Measurements from ENCODE around the gene PRDM5. TPM values are rescaled to one million over a fixed set of nuclear protein-coding genes. Genes with fewer than 3 reads are reported as not detected.

Gene PRDM5
- polyA plus RNA-seq, 1 donor (not counting 4 experiments of a cell fraction or from before 2014, with no cell fraction given) = 3.6 TPM

DNA sequence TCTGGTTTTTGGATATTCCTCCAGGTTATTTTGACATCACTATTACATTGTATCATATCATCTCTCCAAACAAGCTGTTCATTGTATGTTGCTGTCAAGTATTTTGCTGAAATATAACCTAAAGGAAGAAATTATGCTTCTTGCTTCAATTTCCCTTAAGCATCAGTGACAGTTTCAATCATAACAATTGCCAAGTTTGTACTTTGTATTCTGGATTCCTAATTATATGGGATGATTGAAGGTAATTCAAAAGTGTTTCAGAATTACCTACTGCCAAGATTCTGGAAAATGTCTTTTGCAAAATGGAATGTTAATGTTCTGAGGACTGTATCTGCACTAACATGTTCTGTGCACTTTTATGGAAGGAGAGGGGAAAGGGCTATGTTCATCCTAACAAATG lies 228.7 kb downstream of the PRDM5 start:
- FAIRE-seq (no peak), DNase-seq (ENCODE audit: low read depth, low spot score) (no peak)
- no peak overlapping the region for H3K27ac ChIP-seq (ENCODE audit: control insufficient read depth, insufficient read depth, low read length)

DNA sequence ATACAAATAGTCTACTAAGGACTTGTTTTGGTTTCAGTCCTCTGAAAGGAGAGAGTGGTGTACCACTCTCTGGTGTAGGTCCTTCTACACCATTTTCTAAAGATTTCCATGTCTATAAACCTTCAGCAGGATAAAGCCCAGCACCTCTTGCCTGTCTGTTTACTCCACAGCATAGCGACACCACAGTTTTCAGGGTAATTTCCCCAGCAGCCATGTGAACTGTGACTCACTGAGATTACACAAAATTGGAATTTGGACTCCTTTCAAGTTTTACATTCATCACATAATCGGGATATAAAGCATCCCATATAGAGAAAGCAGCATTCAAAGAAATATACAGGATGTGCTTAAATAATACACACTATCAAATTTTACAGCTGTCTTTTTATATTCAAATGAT lies 229.6 kb downstream of the PRDM5 start:
- H3K4me3 ChIP-seq (ENCODE audit: control insufficient read depth in 2 of 3, extremely low read depth in 1 of 3, insufficient read depth in 2 of 3, low read depth in 1 of 3, low read length in 3 of 3) = no peak overlapping the region
- no peaks in the 10 kb centered on the region for H3K79me2 ChIP-seq (ENCODE audit: control insufficient read depth, insufficient read depth, low read length)
- peak; percentile 88 for FAIRE-seq
- no peaks in the 10 kb centered on the region for H3K36me3 ChIP-seq (ENCODE audit: control insufficient read depth in 2 of 2, extremely low read depth in 1 of 2, insufficient read depth in 2 of 2, low read length in 2 of 2)
- dilution Hi-C loops (cut with MboI; ENCODE audit: extremely low pct_ligation_motif_present, low sequenced_read_pairs) = no loop called here
- no peak overlapping the region for H3K9ac ChIP-seq (ENCODE audit: control insufficient read depth, extremely low read depth, insufficient read depth, low read length)
- no peaks in the 10 kb centered on the region for H3K9me1 ChIP-seq (ENCODE audit: control insufficient read depth, extremely low read depth, insufficient read depth, low read length)
- H4K20me1 ChIP-seq (ENCODE audit: control insufficient read depth, extremely low read depth, insufficient read depth, low read length) = no peaks in the 10 kb centered on the region
- H3K27me3 ChIP-seq (ENCODE audit: control insufficient read depth, extremely low read depth, insufficient read depth, low read length) = no peaks in the 10 kb centered on the region
- DNase-seq (ENCODE audit: low read depth, low spot score) = peak; percentile 13
- no peaks in the 10 kb centered on the region for H3K9me3 ChIP-seq (ENCODE audit: control insufficient read depth, low read depth, low read length)
- H2AFZ ChIP-seq (ENCODE audit: control insufficient read depth, low read length) = peak overlapping the region; percentile 14
- no peak for TF ChIP-seq EZH2 (IDR thresholded peaks at IDR 0.05; ENCODE audit: low read length)
- TF ChIP-seq, protein P1, sequence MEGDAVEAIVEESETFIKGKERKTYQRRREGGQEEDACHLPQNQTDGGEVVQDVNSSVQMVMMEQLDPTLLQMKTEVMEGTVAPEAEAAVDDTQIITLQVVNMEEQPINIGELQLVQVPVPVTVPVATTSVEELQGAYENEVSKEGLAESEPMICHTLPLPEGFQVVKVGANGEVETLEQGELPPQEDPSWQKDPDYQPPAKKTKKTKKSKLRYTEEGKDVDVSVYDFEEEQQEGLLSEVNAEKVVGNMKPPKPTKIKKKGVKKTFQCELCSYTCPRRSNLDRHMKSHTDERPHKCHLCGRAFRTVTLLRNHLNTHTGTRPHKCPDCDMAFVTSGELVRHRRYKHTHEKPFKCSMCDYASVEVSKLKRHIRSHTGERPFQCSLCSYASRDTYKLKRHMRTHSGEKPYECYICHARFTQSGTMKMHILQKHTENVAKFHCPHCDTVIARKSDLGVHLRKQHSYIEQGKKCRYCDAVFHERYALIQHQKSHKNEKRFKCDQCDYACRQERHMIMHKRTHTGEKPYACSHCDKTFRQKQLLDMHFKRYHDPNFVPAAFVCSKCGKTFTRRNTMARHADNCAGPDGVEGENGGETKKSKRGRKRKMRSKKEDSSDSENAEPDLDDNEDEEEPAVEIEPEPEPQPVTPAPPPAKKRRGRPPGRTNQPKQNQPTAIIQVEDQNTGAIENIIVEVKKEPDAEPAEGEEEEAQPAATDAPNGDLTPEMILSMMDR (optimal IDR thresholded peaks at IDR 0.05 in 1 of 3, IDR thresholded peaks at IDR 0.05 in 1 of 3, conservative IDR thresholded peaks at IDR 0.05 in 1 of 3; ENCODE audit: extremely low read depth in 1 of 3, insufficient read depth in 2 of 3, low read length in 3 of 3) = no peak
- H3K4me1 ChIP-seq (ENCODE audit: control insufficient read depth, extremely low read depth, insufficient read depth, low read length) = peaks cover 18% of the 10 kb centered on the region
- no peak overlapping the region for H3K4me2 ChIP-seq (ENCODE audit: control insufficient read depth, extremely low read depth, insufficient read depth, low read depth, low read length)
- H3K27ac ChIP-seq (ENCODE audit: control insufficient read depth, insufficient read depth, low read length) = peak overlapping the region; percentile 55

More for the DNA sequence above, 228.7 kb downstream of the PRDM5 start:
- no peak overlapping the region for H2AFZ ChIP-seq (ENCODE audit: control insufficient read depth, low read length)
- H3K4me2 ChIP-seq (ENCODE audit: control insufficient read depth, extremely low read depth, insufficient read depth, low read depth, low read length) = no peak overlapping the region
- peaks cover 18% of the 10 kb centered on the region for H3K4me1 ChIP-seq (ENCODE audit: control insufficient read depth, extremely low read depth, insufficient read depth, low read length)
- no peak overlapping the region for H3K4me3 ChIP-seq (ENCODE audit: control insufficient read depth in 2 of 3, extremely low read depth in 1 of 3, insufficient read depth in 2 of 3, low read depth in 1 of 3, low read length in 3 of 3)
- no peaks in the 10 kb centered on the region for H4K20me1 ChIP-seq (ENCODE audit: control insufficient read depth, extremely low read depth, insufficient read depth, low read length)
- H3K9me3 ChIP-seq (ENCODE audit: control insufficient read depth, low read depth, low read length) = no peaks in the 10 kb centered on the region
- no peaks in the 10 kb centered on the region for H3K79me2 ChIP-seq (ENCODE audit: control insufficient read depth, insufficient read depth, low read length)
- H3K9me1 ChIP-seq (ENCODE audit: control insufficient read depth, extremely low read depth, insufficient read depth, low read length) = no peaks in the 10 kb centered on the region
- no peak overlapping the region for H3K9ac ChIP-seq (ENCODE audit: control insufficient read depth, extremely low read depth, insufficient read depth, low read length)
- dilution Hi-C loops (cut with MboI; ENCODE audit: extremely low pct_ligation_motif_present, low sequenced_read_pairs) = no loop called here
- H3K27me3 ChIP-seq (ENCODE audit: control insufficient read depth, extremely low read depth, insufficient read depth, low read length) = no peaks in the 10 kb centered on the region
- no peaks in the 10 kb centered on the region for H3K36me3 ChIP-seq (ENCODE audit: control insufficient read depth in 2 of 2, extremely low read depth in 1 of 2, insufficient read depth in 2 of 2, low read length in 2 of 2)
- TF ChIP-seq EZH2 (IDR thresholded peaks at IDR 0.05; ENCODE audit: low read length) = no peak
- TF ChIP-seq, protein P1 (optimal IDR thresholded peaks at IDR 0.05 in 1 of 3, IDR thresholded peaks at IDR 0.05 in 1 of 3, conservative IDR thresholded peaks at IDR 0.05 in 1 of 3; ENCODE audit: extremely low read depth in 1 of 3, insufficient read depth in 2 of 3, low read length in 3 of 3) = no peak

All from keratinocyte (primary cell).